ENCODE measurements around the gene CBLC.
"Not testable (repeated sequence)": the region's sequence is repeated elsewhere in the genome, so short reads cannot be mapped to it uniquely, and the experiment has no call there.

Gene CBLC

GRCh38 chr19:44765949-44766335, 11.7 kb upstream of the CBLC start:
- no peak overlapping the region for H3K4me3 ChIP-seq (ENCODE audit: low read length)
- no peak for TF ChIP-seq CTCF (conservative IDR thresholded peaks at IDR 0.05; ENCODE audit: low read length)
- DNase-seq (ENCODE audit: low read depth): no peak

GRCh38 chr19:44767295-44768180, 10.2 kb upstream of the CBLC start:
- DNase-seq (ENCODE audit: low read depth): no peak

GRCh38 chr19:44770550-44771257, 7.0 kb upstream of the CBLC start:
- TF ChIP-seq CTCF (conservative IDR thresholded peaks at IDR 0.05; ENCODE audit: low read length): peak; percentile 80
- peak; percentile 85 for DNase-seq (ENCODE audit: low read depth)

More at GRCh38 chr19:44767295-44768180, 10.2 kb upstream of the CBLC start:
- TF ChIP-seq CTCF (conservative IDR thresholded peaks at IDR 0.05; ENCODE audit: low read length): no peak
- no peak overlapping the region for H3K4me3 ChIP-seq (ENCODE audit: low read length)

GRCh38 chr19:44772144-44772543, 5.5 kb upstream of the CBLC start:
- not testable (repeated sequence) for H3K4me3 ChIP-seq (ENCODE audit: low read length); DNase-seq (ENCODE audit: low read depth)

More at GRCh38 chr19:44770550-44771257, 7.0 kb upstream of the CBLC start:
- H3K4me3 ChIP-seq (ENCODE audit: low read length): no peak overlapping the region

GRCh38 chr19:44772959-44773358, 4.7 kb upstream of the CBLC start:
- no peak for TF ChIP-seq CTCF (conservative IDR thresholded peaks at IDR 0.05; ENCODE audit: low read length)
- no peak for DNase-seq (ENCODE audit: low read depth)
- no peak overlapping the region for H3K4me3 ChIP-seq (ENCODE audit: low read length)

- TF ChIP-seq CTCF (conservative IDR thresholded peaks at IDR 0.05; ENCODE audit: low read length): no peak
- DNase-seq (ENCODE audit: low read depth): no peak
- no peak overlapping the region for H3K4me3 ChIP-seq (ENCODE audit: low read length)
These were observed 1.9 kb upstream of the CBLC start for GRCh38 chr19:44775676-44776240.

- no peak overlapping the region for H3K4me3 ChIP-seq (ENCODE audit: low read length)
- TF ChIP-seq CTCF (conservative IDR thresholded peaks at IDR 0.05; ENCODE audit: low read length): no peak
- DNase-seq (ENCODE audit: low read depth): no peak
These were observed 1.1 kb upstream of the CBLC start for GRCh38 chr19:44776402-44777096.
